Liver (tissue), 9 donors: ENCODE results near the gene PIK3R5. TPM values are rescaled to one million over a fixed set of nuclear protein-coding genes. Genes with fewer than 3 reads are reported as not detected.

Experiments used
- DNase-seq: peaks from one replicate; pipeline ENCODE4 v3.0.0-alpha.2; 2017; ENCODE audit warnings: low spot score
- H3K27ac ChIP-seq, 2 donors: one replicate each; pipeline ENCODE4 v1.7.0; 2013; ENCODE audit warnings: inconsistent platforms in 2 of 2, low read length in 2 of 2, control low read depth in 1 of 2, low read depth in 1 of 2, mild to moderate bottlenecking in 1 of 2
- H3K27me3 ChIP-seq, 4 donors: one replicate each; pipeline versions ENCODE4 v1.6.1 to v1.7.0; 2013; ENCODE audit warnings: low read length in 3 of 4, inconsistent platforms in 1 of 4, mild to moderate bottlenecking in 1 of 4, moderate library complexity in 1 of 4; ENCODE audit not compliant: control insufficient read depth in 4 of 4, insufficient read depth in 4 of 4
- H3K36me3 ChIP-seq, 4 donors: one replicate each; pipeline versions ENCODE4 v1.6.1 to v1.7.0; 2013; ENCODE audit warnings: low read length in 3 of 4, mild to moderate bottlenecking in 3 of 4, low read depth in 1 of 4, moderate library complexity in 1 of 4; ENCODE audit not compliant: control insufficient read depth in 4 of 4, insufficient read depth in 3 of 4
- H3K4me1 ChIP-seq, 4 donors: one replicate each; pipeline versions ENCODE4 v1.6.1 to v1.7.0; 2013; ENCODE audit warnings: low read length in 3 of 4, mild to moderate bottlenecking in 3 of 4, moderate library complexity in 1 of 4; ENCODE audit not compliant: control insufficient read depth in 4 of 4, insufficient read depth in 4 of 4
- H3K4me3 ChIP-seq, 3 donors: one replicate each; pipeline versions ENCODE4 v1.6.1 to v1.7.0; 2013; ENCODE audit warnings: low read length in 3 of 3, control low read depth in 1 of 3, low read depth in 1 of 3, mild to moderate bottlenecking in 1 of 3
- H3K9ac ChIP-seq, 2 donors: one replicate each; pipeline ENCODE4 v1.7.0; 2013; ENCODE audit warnings: low read length in 2 of 2, mild to moderate bottlenecking in 2 of 2, moderate library complexity in 2 of 2, control low read depth in 1 of 2, low read depth in 1 of 2
- H3K9me3 ChIP-seq, 4 donors: one replicate each; pipeline versions ENCODE4 v1.6.1 to v1.7.0; 2013; ENCODE audit warnings: low read length in 3 of 4; ENCODE audit not compliant: control insufficient read depth in 4 of 4
- EGR1 ChIP-seq, 2 donors: IDR thresholded peaks; 2 replicates each; pipeline ENCODE4 v1.6.1; 2016 to 2018; ENCODE audit warnings: antibody characterized with exemption in 2 of 2, low read depth in 2 of 2
- FOXA1 ChIP-seq: IDR thresholded peaks from 2 replicates; pipeline ENCODE4 v1.6.1; 2016; ENCODE audit warnings: antibody characterized with exemption
- GABPA ChIP-seq, 2 donors: IDR thresholded peaks in 1 of 2; conservative IDR thresholded peaks in 1 of 2; 2 replicates each; pipeline ENCODE4 v1.6.1; 2016; ENCODE audit warnings: antibody characterized with exemption in 2 of 2, mild to moderate bottlenecking in 1 of 2, moderate library complexity in 1 of 2
- HNF4A ChIP-seq, 2 donors: conservative IDR thresholded peaks; 2 replicates each; pipeline ENCODE4 v1.6.1; 2016; ENCODE audit warnings: antibody characterized with exemption in 2 of 2, mild to moderate bottlenecking in 2 of 2
- HNF4G ChIP-seq: IDR thresholded peaks from 2 replicates; pipeline ENCODE4 v1.6.1; 2016; ENCODE audit warnings: antibody characterized with exemption
- JUND ChIP-seq, 2 donors: IDR thresholded peaks; 2 replicates each; pipeline ENCODE4 v1.6.1; 2016; ENCODE audit warnings: antibody characterized with exemption in 2 of 2
- NR2F2 ChIP-seq: IDR thresholded peaks from 2 replicates; pipeline ENCODE4 v1.6.1; 2016; ENCODE audit warnings: antibody characterized with exemption
- RAD21 ChIP-seq, 2 donors: IDR thresholded peaks; 2 replicates each; pipeline ENCODE4 v1.6.1; 2016; ENCODE audit warnings: antibody characterized with exemption in 2 of 2, mild to moderate bottlenecking in 2 of 2
- RXRA ChIP-seq, 2 donors: IDR thresholded peaks; 2 replicates each; pipeline ENCODE4 v1.6.1; 2017 to 2018; ENCODE audit warnings: antibody characterized with exemption in 2 of 2, mild to moderate bottlenecking in 1 of 2
- SP1 ChIP-seq: IDR thresholded peaks from 2 replicates; pipeline ENCODE4 v1.6.1; 2018; ENCODE audit warnings: antibody characterized with exemption, mild to moderate bottlenecking
- TAF1 ChIP-seq: conservative IDR thresholded peaks from 2 replicates; pipeline ENCODE4 v1.6.1; 2016; ENCODE audit warnings: antibody characterized with exemption, mild to moderate bottlenecking
- YY1 ChIP-seq: IDR thresholded peaks from 2 replicates; pipeline ENCODE4 v1.6.1; 2016; ENCODE audit warnings: antibody characterized with exemption, mild to moderate bottlenecking
- WGBS: extraction: QIAGEN DNeasy Blood & Tissue Kit; methylation state at CpG from one replicate; pipeline ENCODE4 v1.1.7; 2013; 5-methylcytosine and 5-hydroxymethylcytosine counted together
- polyA plus RNA-seq, 2 donors: library from polyadenylated mRNA; stranded (reverse) in 1 of 2; unstranded in 1 of 2; fragments of 200-250 nt in 1 of 2; fragments of >200 nt in 1 of 2; fragmentation: Nextera tagmentation in 1 of 2; extraction: Ambion mirVana in 1 of 2; gene quantifications; one replicate each; pipeline versions ENCODE4 v1.2.1 to v1.2.3, GENCODE V29; 2013 to 2015
- total RNA-seq, 2 donors: library from RNA; depleted of rRNA; stranded (reverse); fragments of >200 nt; gene quantifications; one replicate each; pipeline ENCODE4 v1.2.3, GENCODE V29; 2014
- TF ChIP-seq, protein P1 (sequence below): IDR thresholded peaks from 2 replicates; pipeline ENCODE4 v1.6.1; 2016; ENCODE audit warnings: antibody characterized with exemption
- TF ChIP-seq, protein P2 (sequence below): IDR thresholded peaks from 2 replicates; pipeline ENCODE4 v1.6.1; 2016; ENCODE audit warnings: antibody characterized with exemption
- TF ChIP-seq, protein P3 (sequence below): IDR thresholded peaks from 2 replicates; pipeline ENCODE4 v1.6.1; 2016; ENCODE audit warnings: antibody characterized with exemption
- TF ChIP-seq, protein P4 (sequence below): IDR thresholded peaks from 2 replicates; pipeline ENCODE4 v1.6.1; 2016; ENCODE audit warnings: antibody characterized with exemption, mild to moderate bottlenecking
- donor health status: healthy.
- donor health status: healthy.
- donor health status: healthy.
- donor health status: healthy.
- donor health status: healthy.

The PIK3R5 gene
- total and polyA plus RNA-seq, 4 donors = 0.93 to 7.8 (median 2.6) TPM

DNA sequence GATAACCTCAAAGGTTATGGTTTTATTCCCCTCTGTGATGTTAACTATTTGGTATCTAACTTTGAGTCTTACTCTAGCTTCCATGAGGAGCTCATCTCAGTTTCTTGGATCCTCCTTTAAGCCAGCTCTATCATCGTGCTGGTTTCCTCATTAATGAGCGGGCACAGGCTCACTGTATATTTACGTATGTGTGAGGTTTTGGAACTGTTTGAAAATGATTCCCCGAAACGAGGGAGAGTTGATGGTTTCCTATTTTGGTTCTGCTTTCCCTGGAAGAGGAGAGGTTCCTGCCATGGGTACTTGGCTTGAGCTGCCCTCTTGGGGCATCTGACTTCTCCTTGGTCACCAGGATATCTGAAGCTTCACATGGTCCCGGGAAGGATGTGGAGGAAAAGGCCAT lies 65.3 kb downstream of the PIK3R5 start:
- Histone ChIP-seq H3K9ac (no peak overlapping the region), H3K36me3 (no peaks in the 10 kb centered on the region), H3K27ac (no peak overlapping the region), H3K4me1 (no peaks in the 10 kb centered on the region), H3K27me3 (no peaks in the 10 kb centered on the region), H3K4me3 (no peak overlapping the region), H3K9me3 (no peaks in the 10 kb centered on the region)
- TF ChIP-seq RAD21 (IDR thresholded peaks at IDR 0.05) (no peak), GABPA (IDR thresholded peaks at IDR 0.05 in 1 of 2, conservative IDR thresholded peaks at IDR 0.05 in 1 of 2) (no peak), TAF1 (no peak)
- DNase-seq = no peak
- 67% methylated on average over 6 of the region's 6 CpGs for WGBS

DNA sequence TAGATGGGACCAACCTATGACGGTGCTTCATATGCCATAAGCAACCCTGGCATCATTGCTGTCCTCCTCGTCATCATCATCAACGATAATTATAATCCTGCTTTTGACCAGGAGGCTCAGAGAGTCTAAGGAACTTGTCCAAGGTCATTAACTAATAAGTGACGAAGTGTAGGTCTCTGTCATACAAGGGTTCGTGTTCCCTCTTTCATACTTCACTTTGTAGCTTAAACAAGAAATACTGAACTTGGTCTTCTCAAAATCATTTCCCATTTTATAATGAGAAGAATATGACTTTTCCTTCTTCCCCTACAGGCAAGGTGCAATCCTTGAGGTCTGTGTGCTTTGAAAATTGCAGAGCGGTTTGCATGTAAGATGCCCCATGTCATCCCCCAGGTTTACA lies 66.9 kb downstream of the PIK3R5 start:
- H3K4me1 ChIP-seq = no peaks in the 10 kb centered on the region

DNA sequence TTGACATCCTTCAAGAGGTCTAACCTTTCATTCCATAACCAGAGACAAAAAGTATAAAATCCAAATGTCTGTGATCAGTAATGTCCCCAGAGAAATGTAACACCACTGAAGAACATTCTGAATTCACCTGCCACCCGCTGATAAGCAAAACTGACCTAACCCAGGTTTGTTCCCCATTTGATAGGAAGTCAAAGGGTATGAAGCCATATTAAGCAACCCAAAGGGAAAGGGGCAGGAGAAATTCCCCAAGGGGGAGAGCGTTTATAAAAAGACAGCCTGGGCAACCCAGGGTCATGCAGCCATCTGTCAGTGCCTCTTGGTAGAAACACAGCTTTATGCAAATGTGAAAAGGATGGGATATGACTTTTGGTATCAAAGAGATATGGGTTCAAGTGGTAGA lies 67.4 kb downstream of the PIK3R5 start:
- 62% methylated on average over 2 of the region's 2 CpGs for WGBS
- no peaks in the 10 kb centered on the region for H3K4me1 ChIP-seq
- no peak for DNase-seq
- no peak overlapping the region for H3K27ac ChIP-seq
- H3K9me3 ChIP-seq = no peaks in the 10 kb centered on the region
- H3K36me3 ChIP-seq = no peaks in the 10 kb centered on the region
- no peak overlapping the region for H3K9ac ChIP-seq
- no peak overlapping the region for H3K4me3 ChIP-seq
- H3K27me3 ChIP-seq = no peaks in the 10 kb centered on the region
- TF ChIP-seq YY1 = no peak
- no peak for TF ChIP-seq EGR1 (IDR thresholded peaks at IDR 0.05; ENCODE audit: low read depth in 2 of 2)
- TF ChIP-seq NR2F2 = no peak
- TF ChIP-seq, protein P1, sequence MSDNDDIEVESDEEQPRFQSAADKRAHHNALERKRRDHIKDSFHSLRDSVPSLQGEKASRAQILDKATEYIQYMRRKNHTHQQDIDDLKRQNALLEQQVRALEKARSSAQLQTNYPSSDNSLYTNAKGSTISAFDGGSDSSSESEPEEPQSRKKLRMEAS = no peak
- TF ChIP-seq, protein P2, sequence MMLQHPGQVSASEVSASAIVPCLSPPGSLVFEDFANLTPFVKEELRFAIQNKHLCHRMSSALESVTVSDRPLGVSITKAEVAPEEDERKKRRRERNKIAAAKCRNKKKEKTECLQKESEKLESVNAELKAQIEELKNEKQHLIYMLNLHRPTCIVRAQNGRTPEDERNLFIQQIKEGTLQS = no peak

More for the DNA sequence above, 66.9 kb downstream of the PIK3R5 start:
- no peak for DNase-seq
- TF ChIP-seq NR2F2 = no peak
- TF ChIP-seq, protein P3, sequence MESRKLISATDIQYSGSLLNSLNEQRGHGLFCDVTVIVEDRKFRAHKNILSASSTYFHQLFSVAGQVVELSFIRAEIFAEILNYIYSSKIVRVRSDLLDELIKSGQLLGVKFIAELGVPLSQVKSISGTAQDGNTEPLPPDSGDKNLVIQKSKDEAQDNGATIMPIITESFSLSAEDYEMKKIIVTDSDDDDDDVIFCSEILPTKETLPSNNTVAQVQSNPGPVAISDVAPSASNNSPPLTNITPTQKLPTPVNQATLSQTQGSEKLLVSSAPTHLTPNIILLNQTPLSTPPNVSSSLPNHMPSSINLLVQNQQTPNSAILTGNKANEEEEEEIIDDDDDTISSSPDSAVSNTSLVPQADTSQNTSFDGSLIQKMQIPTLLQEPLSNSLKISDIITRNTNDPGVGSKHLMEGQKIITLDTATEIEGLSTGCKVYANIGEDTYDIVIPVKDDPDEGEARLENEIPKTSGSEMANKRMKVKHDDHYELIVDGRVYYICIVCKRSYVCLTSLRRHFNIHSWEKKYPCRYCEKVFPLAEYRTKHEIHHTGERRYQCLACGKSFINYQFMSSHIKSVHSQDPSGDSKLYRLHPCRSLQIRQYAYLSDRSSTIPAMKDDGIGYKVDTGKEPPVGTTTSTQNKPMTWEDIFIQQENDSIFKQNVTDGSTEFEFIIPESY = no peak
- no peak for TF ChIP-seq SP1
- TF ChIP-seq HNF4G = no peak
- TF ChIP-seq, protein P2 = no peak
- TF ChIP-seq HNF4A (conservative IDR thresholded peaks at IDR 0.05) = no peak
- no peak for TF ChIP-seq RXRA (IDR thresholded peaks at IDR 0.05)
- TF ChIP-seq, protein P4, sequence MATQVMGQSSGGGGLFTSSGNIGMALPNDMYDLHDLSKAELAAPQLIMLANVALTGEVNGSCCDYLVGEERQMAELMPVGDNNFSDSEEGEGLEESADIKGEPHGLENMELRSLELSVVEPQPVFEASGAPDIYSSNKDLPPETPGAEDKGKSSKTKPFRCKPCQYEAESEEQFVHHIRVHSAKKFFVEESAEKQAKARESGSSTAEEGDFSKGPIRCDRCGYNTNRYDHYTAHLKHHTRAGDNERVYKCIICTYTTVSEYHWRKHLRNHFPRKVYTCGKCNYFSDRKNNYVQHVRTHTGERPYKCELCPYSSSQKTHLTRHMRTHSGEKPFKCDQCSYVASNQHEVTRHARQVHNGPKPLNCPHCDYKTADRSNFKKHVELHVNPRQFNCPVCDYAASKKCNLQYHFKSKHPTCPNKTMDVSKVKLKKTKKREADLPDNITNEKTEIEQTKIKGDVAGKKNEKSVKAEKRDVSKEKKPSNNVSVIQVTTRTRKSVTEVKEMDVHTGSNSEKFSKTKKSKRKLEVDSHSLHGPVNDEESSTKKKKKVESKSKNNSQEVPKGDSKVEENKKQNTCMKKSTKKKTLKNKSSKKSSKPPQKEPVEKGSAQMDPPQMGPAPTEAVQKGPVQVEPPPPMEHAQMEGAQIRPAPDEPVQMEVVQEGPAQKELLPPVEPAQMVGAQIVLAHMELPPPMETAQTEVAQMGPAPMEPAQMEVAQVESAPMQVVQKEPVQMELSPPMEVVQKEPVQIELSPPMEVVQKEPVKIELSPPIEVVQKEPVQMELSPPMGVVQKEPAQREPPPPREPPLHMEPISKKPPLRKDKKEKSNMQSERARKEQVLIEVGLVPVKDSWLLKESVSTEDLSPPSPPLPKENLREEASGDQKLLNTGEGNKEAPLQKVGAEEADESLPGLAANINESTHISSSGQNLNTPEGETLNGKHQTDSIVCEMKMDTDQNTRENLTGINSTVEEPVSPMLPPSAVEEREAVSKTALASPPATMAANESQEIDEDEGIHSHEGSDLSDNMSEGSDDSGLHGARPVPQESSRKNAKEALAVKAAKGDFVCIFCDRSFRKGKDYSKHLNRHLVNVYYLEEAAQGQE = no peak
- no peak for TF ChIP-seq JUND (IDR thresholded peaks at IDR 0.05)
- TF ChIP-seq FOXA1 = no peak
- TF ChIP-seq GABPA (IDR thresholded peaks at IDR 0.05 in 1 of 2, conservative IDR thresholded peaks at IDR 0.05 in 1 of 2) = no peak
- Histone ChIP-seq H3K4me3 (no peak overlapping the region), H3K9me3 (no peaks in the 10 kb centered on the region), H3K36me3 (no peaks in the 10 kb centered on the region), H3K27ac (no peak overlapping the region), H3K9ac (no peak overlapping the region), H3K27me3 (no peaks in the 10 kb centered on the region)
- WGBS = 80% methylated on average over 6 of the region's 6 CpGs
